ENCODE measurements around the gene CTNNA1.
"Not testable (repeated sequence)": the region's sequence is repeated elsewhere in the genome, so short reads cannot be mapped to it uniquely, and the experiment has no call there.

CTNNA1 gene

GRCh38 chr5:138898742-138899141 is 145.5 kb downstream of the CTNNA1 start:
- no peak for DNase-seq (ENCODE audit: low read depth in 2 of 2)

- DNase-seq (ENCODE audit: low read depth in 2 of 2) = no peak
These were observed 147.2 kb downstream of the CTNNA1 start for GRCh38 chr5:138900281-138900965.

- no peak for DNase-seq (ENCODE audit: low read depth in 2 of 2)
These were observed 148.5 kb downstream of the CTNNA1 start for GRCh38 chr5:138901716-138902115.

GRCh38 chr5:138903130-138903775 is 150.0 kb downstream of the CTNNA1 start:
- no peak for DNase-seq (ENCODE audit: low read depth in 2 of 2)

DNA sequence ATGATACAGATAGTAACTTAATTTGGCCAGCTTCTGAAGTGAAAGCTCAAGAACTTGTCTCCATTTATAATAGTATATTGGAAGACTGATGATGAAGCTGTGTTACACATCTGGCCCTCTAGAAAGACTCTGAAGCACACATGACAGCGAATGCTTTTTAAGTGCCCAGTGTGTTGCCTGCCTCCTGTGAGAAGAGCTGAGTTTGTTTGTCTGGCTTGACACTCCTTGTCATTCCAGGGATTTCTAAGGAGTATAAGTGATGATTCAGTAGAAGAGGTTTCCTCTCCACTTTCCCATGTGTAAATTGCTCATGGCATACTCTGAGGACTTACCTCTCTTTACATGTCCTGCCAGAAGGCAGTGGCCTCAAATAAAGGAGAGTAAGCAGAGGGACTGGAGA is 152.3 kb downstream of the CTNNA1 start:
- no peak for DNase-seq (ENCODE audit: low read depth in 2 of 2)

DNA sequence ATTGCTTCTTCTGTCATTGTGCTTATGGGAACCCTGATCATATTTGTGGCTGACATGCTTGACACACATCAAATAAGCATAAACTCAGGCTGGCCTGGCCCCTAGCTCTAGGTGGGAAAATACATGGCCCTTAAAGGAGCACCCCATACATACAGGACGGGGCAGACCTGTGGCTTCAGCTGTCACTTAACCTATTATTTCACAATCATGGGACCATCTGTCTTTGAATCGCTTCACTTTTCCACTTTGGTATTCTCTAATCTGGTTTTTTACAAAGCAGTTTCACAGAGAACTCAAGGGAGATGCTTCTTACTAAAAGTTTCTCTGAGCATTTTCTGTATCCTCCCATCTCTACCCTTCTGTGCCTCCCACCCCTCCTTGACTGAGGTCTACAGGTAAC is 156.5 kb downstream of the CTNNA1 start:
- no peak for DNase-seq (ENCODE audit: low read depth in 2 of 2)

GRCh38 chr5:138910546-138911185 is 157.4 kb downstream of the CTNNA1 start:
- no peak for DNase-seq (ENCODE audit: low read depth in 2 of 2)

DNA sequence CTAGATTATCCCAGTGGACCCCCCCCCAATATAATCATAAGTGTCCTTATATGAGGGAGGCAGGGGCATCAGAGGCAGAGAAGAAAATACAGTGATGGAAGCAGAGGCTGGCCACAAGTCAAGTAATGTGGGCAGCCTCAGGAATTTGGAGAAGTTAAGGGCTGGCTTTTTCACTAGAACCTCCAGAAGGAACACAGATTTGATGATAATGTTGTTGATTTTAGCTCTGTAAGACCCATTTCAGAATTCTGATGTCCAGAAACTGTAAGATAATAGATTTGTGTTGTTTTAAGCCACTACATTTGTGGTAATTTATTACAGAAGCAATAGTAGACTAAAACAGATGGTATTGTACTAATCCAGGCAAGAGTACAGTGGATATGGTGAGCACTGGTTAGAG is 158.2 kb downstream of the CTNNA1 start:
- no peak for DNase-seq (ENCODE audit: low read depth in 2 of 2)

DNA sequence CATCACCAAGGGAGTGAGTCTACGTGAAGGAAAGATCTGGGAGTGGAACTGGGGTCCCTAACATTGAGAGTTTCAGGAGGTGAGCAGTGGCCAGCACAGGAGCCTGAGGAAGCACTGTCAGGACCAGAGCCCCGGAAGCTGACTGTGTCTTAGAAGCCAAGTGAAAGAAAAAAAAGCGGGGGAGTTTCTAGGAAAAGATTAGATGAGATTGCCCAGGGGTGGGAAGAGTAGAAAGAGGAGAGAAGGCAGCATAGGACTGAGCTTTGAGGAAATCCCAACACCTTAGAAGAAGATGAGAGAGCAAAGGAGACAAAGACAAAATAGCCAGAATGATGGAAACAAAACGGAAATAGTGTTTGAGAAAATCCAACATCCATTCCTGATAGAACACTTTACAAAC is 158.9 kb downstream of the CTNNA1 start:
- DNase-seq (ENCODE audit: low read depth in 2 of 2) = no peak

- no peak for DNase-seq (ENCODE audit: low read depth in 2 of 2)
These were observed 160.5 kb downstream of the CTNNA1 start for GRCh38 chr5:138913773-138914172.

DNA sequence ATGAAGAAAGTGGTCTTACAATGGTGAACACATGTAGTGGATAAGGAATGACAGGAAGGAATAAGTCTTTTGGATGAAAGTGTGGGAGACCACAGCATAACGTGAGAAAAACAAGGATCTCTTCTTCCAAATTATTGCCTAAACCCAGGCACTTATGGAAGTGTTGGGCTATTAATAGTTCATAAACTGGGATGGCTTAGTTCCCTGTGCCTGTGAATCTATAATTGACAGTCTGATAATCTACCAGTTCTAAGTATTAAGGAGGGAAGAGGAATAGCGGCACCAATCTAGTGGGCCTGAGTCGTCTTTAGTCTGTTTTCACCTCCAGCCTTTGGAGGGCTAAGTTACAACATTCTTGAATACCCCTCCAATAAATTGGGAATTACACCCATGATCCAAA is 161.1 kb downstream of the CTNNA1 start:
- DNase-seq (ENCODE audit: low read depth in 2 of 2) = no peak

GRCh38 chr5:138918686-138919085 is 165.5 kb downstream of the CTNNA1 start:
- no peak for DNase-seq (ENCODE audit: low read depth in 2 of 2)

DNA sequence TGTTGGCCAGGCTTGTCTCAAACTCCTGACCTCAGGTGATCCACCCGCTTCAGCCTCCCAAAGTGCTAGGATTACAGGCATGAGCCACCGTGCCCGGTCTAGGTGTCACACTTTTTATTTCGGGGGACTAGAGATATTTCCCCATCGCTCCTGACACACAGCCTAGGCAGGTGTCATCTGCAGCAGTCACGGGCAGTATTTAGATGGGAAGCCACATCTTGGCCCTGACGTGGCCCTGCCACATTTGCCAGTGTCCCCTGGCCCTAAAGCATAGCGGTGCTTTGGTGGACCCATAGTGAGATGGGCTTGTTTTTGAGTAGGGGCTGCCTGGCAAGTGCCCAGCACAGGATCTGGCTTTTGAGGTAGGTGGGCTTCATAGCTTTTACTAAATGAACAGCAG is 167.0 kb downstream of the CTNNA1 start:
- DNase-seq (ENCODE audit: low read depth in 2 of 2) = no peak

- not testable (repeated sequence) for DNase-seq (ENCODE audit: low read depth in 2 of 2)
These were observed 168.1 kb downstream of the CTNNA1 start for GRCh38 chr5:138921362-138921761.

- DNase-seq (ENCODE audit: low read depth in 2 of 2) = no peak
These were observed 169.3 kb downstream of the CTNNA1 start for GRCh38 chr5:138922494-138922893.

- DNase-seq (ENCODE audit: low read depth in 2 of 2) = no peak
These were observed 171.9 kb downstream of the CTNNA1 start for GRCh38 chr5:138925090-138925635.

- no peak for DNase-seq (ENCODE audit: low read depth in 2 of 2)
These were observed 173.0 kb downstream of the CTNNA1 start for GRCh38 chr5:138926257-138926656.

GRCh38 chr5:138926688-138927448 is 173.6 kb downstream of the CTNNA1 start:
- no peak for DNase-seq (ENCODE audit: low read depth in 2 of 2)

GRCh38 chr5:138927544-138927943 is 174.3 kb downstream of the CTNNA1 start:
- no peak for DNase-seq (ENCODE audit: low read depth in 2 of 2)

DNA sequence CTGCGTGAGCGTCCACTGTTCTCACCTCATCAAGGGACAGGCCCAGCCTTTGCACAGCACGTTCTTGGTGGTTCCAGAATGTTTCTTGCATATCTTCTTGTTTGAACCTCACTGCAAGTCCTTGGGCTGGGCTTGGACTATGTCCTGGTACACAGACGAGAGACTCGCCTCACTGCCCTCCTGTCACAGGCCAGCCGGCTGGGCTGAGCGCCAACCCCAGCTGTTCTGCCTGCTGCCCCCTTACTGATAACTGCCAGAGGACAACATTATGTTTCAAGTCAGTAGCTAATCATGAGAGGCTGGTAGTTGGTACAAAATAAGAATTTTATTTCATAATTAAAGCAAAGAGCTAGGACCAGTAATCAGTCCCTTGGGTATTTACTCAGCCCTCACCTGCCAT is 174.8 kb downstream of the CTNNA1 start:
- DNase-seq (ENCODE audit: low read depth in 2 of 2) = no peak

DNA sequence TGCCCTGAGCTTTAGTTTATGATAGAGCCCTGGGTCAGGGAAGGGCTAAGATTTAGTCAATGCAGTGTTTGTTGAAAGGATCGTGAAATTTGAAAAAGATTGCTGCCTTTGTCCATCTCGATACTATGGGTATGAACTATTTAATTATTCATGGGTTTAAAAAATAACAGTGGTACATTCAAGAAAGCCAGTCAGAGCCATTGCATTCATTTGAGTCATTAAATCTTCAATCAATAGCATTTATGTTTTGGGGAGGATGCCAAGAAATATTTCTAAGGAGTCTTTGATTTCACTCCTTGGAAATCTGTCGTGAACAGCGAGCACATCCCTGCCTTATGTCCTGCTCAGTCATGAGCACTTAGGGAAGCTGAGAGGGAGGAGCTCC is 176.3 kb downstream of the CTNNA1 start:
- no peak for DNase-seq (ENCODE audit: low read depth in 2 of 2)
